Smooth muscle cell of the umbilical artery (primary cell): Measurements from ENCODE around the gene PSMD10. TPM values are rescaled to one million over a fixed set of nuclear protein-coding genes. Genes with fewer than 3 reads are reported as not detected.

Experiments used
- total RNA-seq: library from RNA; depleted of rRNA; stranded (reverse); fragments of >200 nt; gene quantifications from 2 replicates; pipeline ENCODE4 v1.2.3, GENCODE V29; 2014

The PSMD10 gene, protein sequence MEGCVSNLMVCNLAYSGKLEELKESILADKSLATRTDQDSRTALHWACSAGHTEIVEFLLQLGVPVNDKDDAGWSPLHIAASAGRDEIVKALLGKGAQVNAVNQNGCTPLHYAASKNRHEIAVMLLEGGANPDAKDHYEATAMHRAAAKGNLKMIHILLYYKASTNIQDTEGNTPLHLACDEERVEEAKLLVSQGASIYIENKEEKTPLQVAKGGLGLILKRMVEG
- total RNA-seq, result 96.1 and 142 TPM in 2 replicates

GRCh38 chrX:108091264-108091877, at the start of gene PSMD10, which contains the start of gene ATG4A:
Gene PSMD10 (minus strand): TSS chrX:108091542. CDS start chrX:108091520, 22 bp downstream.
Gene ATG4A (plus strand): TSS chrX:108091778. CDS start chrX:108091827, 49 bp downstream.

DNA sequence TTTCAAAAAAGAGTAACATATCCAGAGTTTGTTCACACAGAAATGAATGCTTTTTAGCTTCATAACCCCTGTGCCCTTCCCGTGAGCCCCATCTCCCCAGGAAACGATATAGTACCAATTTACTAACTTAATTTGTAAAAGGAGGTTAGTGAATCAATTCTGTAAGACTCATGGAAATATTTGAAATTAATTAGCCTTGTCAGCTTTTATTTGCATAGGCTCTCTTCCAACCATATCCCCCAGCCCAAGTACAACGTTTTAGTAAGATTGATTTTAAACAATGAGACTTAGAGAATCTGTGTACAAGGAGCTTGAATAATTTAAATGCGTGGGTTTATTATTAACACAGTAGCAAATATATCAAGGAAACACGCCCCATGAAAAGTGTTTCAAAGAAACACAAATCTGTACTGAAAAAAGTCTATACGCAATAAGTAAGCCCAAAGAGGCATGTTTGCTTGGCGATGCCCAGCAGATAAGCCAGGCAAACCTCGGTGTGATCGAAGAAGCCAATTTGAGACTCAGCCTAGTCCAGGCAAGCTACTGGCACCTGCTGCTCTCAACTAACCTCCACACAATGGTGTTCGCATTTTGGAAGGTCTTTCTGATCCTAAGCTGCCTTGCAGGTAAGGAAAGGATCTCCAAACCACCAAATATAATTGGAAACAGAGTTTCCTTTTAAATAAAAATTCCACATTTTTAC, 46.6 kb downstream of the PSMD10 start, which contains the start of gene VSIG1:
Gene VSIG1 (plus strand): TSS at position 512 of the 703 bp plus-strand sequence. CDS start 66 bp downstream, at position 578.

Other genes starting within 250 kb of the PSMD10 start
- gene TEX13B, start 109.2 kb downstream of the PSMD10 start, total RNA-seq, result not detected in 2 replicates
- under 0.01 and 0.14 TPM in 2 replicates for gene VSIG1, start 46.5 kb downstream of the PSMD10 start, total RNA-seq
- gene ATG4A, start 236 bp upstream of the PSMD10 start, total RNA-seq, result 17.8 and 17.9 TPM in 2 replicates